SK-MEL-5 (cell line): ENCODE results near the gene COX6A2. TPM values are rescaled to one million over a fixed set of nuclear protein-coding genes. Genes with fewer than 3 reads are reported as not detected.
"Not testable (repeated sequence)": the region's sequence is repeated elsewhere in the genome, so short reads cannot be mapped to it uniquely, and the experiment has no call there.

Experiments
- DNase-seq: peaks from one replicate; pipeline ENCODE4 v3.0.0-alpha.2; 2016; ENCODE audit warnings: low read depth, low spot score
- in situ Hi-C: cut with HindIII; loops from 2 replicates; pipeline ENCODE4 v1.10.0; 2016; ENCODE audit warnings: low sequenced_read_pairs, high pct_unique_total_duplicates, low pct_unique_long_range_greater_than_20kb
- total RNA-seq: library from RNA; depleted of rRNA; stranded (reverse); fragments of >200 nt; shearing (Covaris generic); gene quantifications from 2 replicates; pipeline ENCODE4 v1.2.3, GENCODE V29; 2014

The COX6A2 gene
- total RNA-seq, 1 experiment from 2014 or later, result not detected

- DNase-seq, result peak; percentile 85
- in situ Hi-C loops, result no loop called here
These were observed 23.7 kb upstream of the COX6A2 start for GRCh38 chr16:31451681-31452351.

- in situ Hi-C loops, result no loop called here
- DNase-seq, result no peak
These were observed 23.0 kb upstream of the COX6A2 start for GRCh38 chr16:31451201-31451600.

- DNase-seq, in situ Hi-C loops: not testable (repeated sequence)
These were observed 17.8 kb upstream of the COX6A2 start for GRCh38 chr16:31445931-31446330.

- in situ Hi-C loops, result no loop called here
- no peak for DNase-seq
These were observed 13.8 kb upstream of the COX6A2 start for GRCh38 chr16:31441956-31442355.

- DNase-seq, result no peak
- in situ Hi-C loops, result no loop called here
These were observed 12.5 kb upstream of the COX6A2 start for GRCh38 chr16:31440516-31441184.

- in situ Hi-C loops, result no loop called here
These were observed 11.4 kb upstream of the COX6A2 start for GRCh38 chr16:31439519-31439918.

GRCh38 chr16:31439023-31439422 is 10.9 kb upstream of the COX6A2 start:
- in situ Hi-C loops, DNase-seq: not testable (repeated sequence)

More at GRCh38 chr16:31439519-31439918, 11.4 kb upstream of the COX6A2 start:
- DNase-seq, result no peak

GRCh38 chr16:31438414-31438813 is 10.3 kb upstream of the COX6A2 start:
- no peak for DNase-seq
- in situ Hi-C loops, result no loop called here

- in situ Hi-C loops, result no loop called here
- no peak for DNase-seq
These were observed 8.3 kb upstream of the COX6A2 start for GRCh38 chr16:31436221-31437045.

GRCh38 chr16:31435341-31436220 is 7.4 kb upstream of the COX6A2 start:
- no peak for DNase-seq
- in situ Hi-C loops, result no loop called here

GRCh38 chr16:31430380-31431052 is 2.4 kb upstream of the COX6A2 start:
- DNase-seq, result no peak
- in situ Hi-C loops, result no loop called here

- in situ Hi-C loops, result no loop called here
- DNase-seq, result no peak
These were observed 1.6 kb upstream of the COX6A2 start for GRCh38 chr16:31429796-31430195.

- in situ Hi-C loops, result no loop called here
- no peak for DNase-seq
These were observed 1.2 kb upstream of the COX6A2 start for GRCh38 chr16:31429314-31429713.

GRCh38 chr16:31428638-31429247 is 583 bp upstream of the COX6A2 start:
- in situ Hi-C loops, result no loop called here
- no peak for DNase-seq

- in situ Hi-C loops, result no loop called here
- DNase-seq, result peak; percentile 34
These were observed 500 bp downstream of the COX6A2 start for GRCh38 chr16:31427441-31428278.

GRCh38 chr16:31423801-31424200 is 4.4 kb downstream of the COX6A2 start:
- no peak for DNase-seq
- in situ Hi-C loops, result no loop called here
